Measurements from ENCODE around the gene TECPR1.

- no peak for TF ChIP-seq EZH2phosphoT487 (IDR thresholded peaks at IDR 0.05; ENCODE audit: borderline replicate concordance, low read depth, low read length)
- TF ChIP-seq, protein P1, sequence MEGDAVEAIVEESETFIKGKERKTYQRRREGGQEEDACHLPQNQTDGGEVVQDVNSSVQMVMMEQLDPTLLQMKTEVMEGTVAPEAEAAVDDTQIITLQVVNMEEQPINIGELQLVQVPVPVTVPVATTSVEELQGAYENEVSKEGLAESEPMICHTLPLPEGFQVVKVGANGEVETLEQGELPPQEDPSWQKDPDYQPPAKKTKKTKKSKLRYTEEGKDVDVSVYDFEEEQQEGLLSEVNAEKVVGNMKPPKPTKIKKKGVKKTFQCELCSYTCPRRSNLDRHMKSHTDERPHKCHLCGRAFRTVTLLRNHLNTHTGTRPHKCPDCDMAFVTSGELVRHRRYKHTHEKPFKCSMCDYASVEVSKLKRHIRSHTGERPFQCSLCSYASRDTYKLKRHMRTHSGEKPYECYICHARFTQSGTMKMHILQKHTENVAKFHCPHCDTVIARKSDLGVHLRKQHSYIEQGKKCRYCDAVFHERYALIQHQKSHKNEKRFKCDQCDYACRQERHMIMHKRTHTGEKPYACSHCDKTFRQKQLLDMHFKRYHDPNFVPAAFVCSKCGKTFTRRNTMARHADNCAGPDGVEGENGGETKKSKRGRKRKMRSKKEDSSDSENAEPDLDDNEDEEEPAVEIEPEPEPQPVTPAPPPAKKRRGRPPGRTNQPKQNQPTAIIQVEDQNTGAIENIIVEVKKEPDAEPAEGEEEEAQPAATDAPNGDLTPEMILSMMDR (conservative IDR thresholded peaks at IDR 0.05; ENCODE audit: low read length), result no peak
Measured at GRCh38 chr7:98254951-98255610, 3.0 kb upstream of the TECPR1 start.
